Activated naive CD4-positive, alpha-beta T cell treated with Interleukin-2 at 50 U/mL for 16 hours (primary cell): ENCODE results near the gene TRPC5OS.

ENCODE experiments used
- DNase-seq: peaks from one replicate; pipeline ENCODE4 v3.0.0-alpha.2; 2020

The TRPC5OS gene

GRCh38 chrX:111914398-111915090, 38.6 kb downstream of the TRPC5OS start:
- no peak for DNase-seq

- no peak for DNase-seq
Measured at GRCh38 chrX:111917591-111917990, 41.6 kb downstream of the TRPC5OS start.

- no peak for DNase-seq
Measured at GRCh38 chrX:111928456-111928855, 52.5 kb downstream of the TRPC5OS start.
